Thoracic aorta (tissue), 2 donors: ENCODE results near the gene SPOCK3. TPM values are rescaled to one million over a fixed set of nuclear protein-coding genes. Genes with fewer than 3 reads are reported as not detected.

Experiments used
- ATAC-seq: fragments of 150-250 bp; one replicate; pipeline ENCODE4 v1.8.0; 2017; ENCODE audit warnings: low read depth; ENCODE audit not compliant: insufficient number of reproducible peaks, low FRiP score
- DNase-seq: peaks from one replicate; pipeline ENCODE4 v3.0.0-alpha.2; 2020; ENCODE audit warnings: low spot score
- H3K27ac ChIP-seq, 2 donors: fragments of 200-600 bp; sonication (generic); 1 replicate in 1 of 2; 2 replicates in 1 of 2; pipeline ENCODE4 v1.5.1; 2016; ENCODE audit warnings: mild to moderate bottlenecking in 2 of 2, moderate library complexity in 2 of 2
- H3K27me3 ChIP-seq: fragments of 200-600 bp; sonication (generic); replicated peaks from 2 replicates; pipeline ENCODE4 v1.6.0; 2016; ENCODE audit warnings: mild to moderate bottlenecking; ENCODE audit not compliant: insufficient read depth
- H3K36me3 ChIP-seq: fragments of 200-600 bp; sonication (generic); one replicate; pipeline ENCODE4 v1.5.1; 2016
- H3K4me1 ChIP-seq, 2 donors: fragments of 200-600 bp; sonication (generic); 1 replicate in 1 of 2; 2 replicates in 1 of 2; pipeline versions ENCODE4 v1.5.1 to v1.6.0; 2016; ENCODE audit warnings: low read depth in 2 of 2, mild to moderate bottlenecking in 1 of 2; ENCODE audit not compliant: control insufficient read depth in 1 of 2
- H3K4me3 ChIP-seq: fragments of 200-600 bp; sonication (generic); 2 replicates; pipeline ENCODE4 v1.5.1; 2016; ENCODE audit warnings: mild to moderate bottlenecking
- H3K9me3 ChIP-seq: fragments of 200-600 bp; sonication (generic); 2 replicates; pipeline ENCODE4 v1.5.1; 2016
- total RNA-seq, 2 donors: library from RNA; depleted of rRNA; stranded (reverse); fragments of >200 nt; gene quantifications; one replicate each; pipeline versions ENCODE4 v1.1.0 to v1.2.3, GENCODE V29; 2016
- TF ChIP-seq, protein P1 (sequence below): fragments of 200-600 bp; sonication (generic); IDR thresholded peaks from one replicate; pipeline ENCODE4 v1.5.1; 2019; ENCODE audit warnings: antibody characterized with exemption

Gene SPOCK3
- total RNA-seq, 2 donors from 2014 or later: not detected

GRCh38 chr4:167114416-167114971, 119.8 kb downstream of the SPOCK3 start:
- H3K4me3 ChIP-seq: no peak overlapping the region
- ATAC-seq (no peak), DNase-seq (no peak)
- no peaks in the 10 kb centered on the region for H3K4me1 ChIP-seq
- no peaks in the 10 kb centered on the region for H3K27me3 ChIP-seq
- H3K9me3 ChIP-seq: no peaks in the 10 kb centered on the region
- TF ChIP-seq, protein P1, sequence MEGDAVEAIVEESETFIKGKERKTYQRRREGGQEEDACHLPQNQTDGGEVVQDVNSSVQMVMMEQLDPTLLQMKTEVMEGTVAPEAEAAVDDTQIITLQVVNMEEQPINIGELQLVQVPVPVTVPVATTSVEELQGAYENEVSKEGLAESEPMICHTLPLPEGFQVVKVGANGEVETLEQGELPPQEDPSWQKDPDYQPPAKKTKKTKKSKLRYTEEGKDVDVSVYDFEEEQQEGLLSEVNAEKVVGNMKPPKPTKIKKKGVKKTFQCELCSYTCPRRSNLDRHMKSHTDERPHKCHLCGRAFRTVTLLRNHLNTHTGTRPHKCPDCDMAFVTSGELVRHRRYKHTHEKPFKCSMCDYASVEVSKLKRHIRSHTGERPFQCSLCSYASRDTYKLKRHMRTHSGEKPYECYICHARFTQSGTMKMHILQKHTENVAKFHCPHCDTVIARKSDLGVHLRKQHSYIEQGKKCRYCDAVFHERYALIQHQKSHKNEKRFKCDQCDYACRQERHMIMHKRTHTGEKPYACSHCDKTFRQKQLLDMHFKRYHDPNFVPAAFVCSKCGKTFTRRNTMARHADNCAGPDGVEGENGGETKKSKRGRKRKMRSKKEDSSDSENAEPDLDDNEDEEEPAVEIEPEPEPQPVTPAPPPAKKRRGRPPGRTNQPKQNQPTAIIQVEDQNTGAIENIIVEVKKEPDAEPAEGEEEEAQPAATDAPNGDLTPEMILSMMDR: no peak
- no peak overlapping the region for H3K27ac ChIP-seq
- H3K36me3 ChIP-seq: no peaks in the 10 kb centered on the region

- H3K4me1 ChIP-seq: no peaks in the 10 kb centered on the region
- DNase-seq (no peak), ATAC-seq (no peak)
Observed at GRCh38 chr4:167111622-167112021, 122.7 kb downstream of the SPOCK3 start.

GRCh38 chr4:167111092-167111491, 123.2 kb downstream of the SPOCK3 start:
- TF ChIP-seq, protein P1: no peak
- no peaks in the 10 kb centered on the region for H3K36me3 ChIP-seq
- H3K9me3 ChIP-seq: no peaks in the 10 kb centered on the region
- H3K4me1 ChIP-seq: no peaks in the 10 kb centered on the region
- H3K27me3 ChIP-seq: no peaks in the 10 kb centered on the region
- DNase-seq (no peak), ATAC-seq (no peak)
- no peak overlapping the region for H3K27ac ChIP-seq
- no peak overlapping the region for H3K4me3 ChIP-seq

More at GRCh38 chr4:167111622-167112021, 122.7 kb downstream of the SPOCK3 start:
- no peaks in the 10 kb centered on the region for H3K9me3 ChIP-seq
- H3K27me3 ChIP-seq: no peaks in the 10 kb centered on the region
- H3K36me3 ChIP-seq: no peaks in the 10 kb centered on the region
- H3K4me3 ChIP-seq: no peak overlapping the region
- H3K27ac ChIP-seq: no peak overlapping the region
- TF ChIP-seq, protein P1: no peak

GRCh38 chr4:167109859-167110258, 124.4 kb downstream of the SPOCK3 start:
- Histone ChIP-seq H3K27ac (no peak overlapping the region), H3K4me1 (no peaks in the 10 kb centered on the region), H3K36me3 (no peaks in the 10 kb centered on the region), H3K4me3 (no peak overlapping the region), H3K27me3 (no peaks in the 10 kb centered on the region), H3K9me3 (no peaks in the 10 kb centered on the region)
- TF ChIP-seq, protein P1: no peak
- DNase-seq (no peak), ATAC-seq (no peak)

DNA sequence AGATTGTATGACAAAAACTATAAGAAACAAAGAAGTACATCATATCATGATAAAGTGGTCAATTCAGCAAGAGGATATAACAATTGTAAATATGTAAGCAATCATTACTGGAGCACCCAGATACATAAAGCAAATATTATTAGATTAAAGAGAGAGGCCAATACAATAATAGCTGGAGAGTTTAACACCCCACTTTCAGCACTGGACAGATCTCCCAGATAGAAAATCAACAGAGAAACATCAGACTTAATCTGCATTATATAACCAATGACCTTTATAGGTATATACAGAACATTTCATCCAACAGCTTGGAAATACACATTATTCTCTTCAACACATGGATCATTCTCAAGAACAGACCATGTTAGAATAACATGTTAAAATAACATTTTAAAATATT, 128.4 kb downstream of the SPOCK3 start:
- Histone ChIP-seq H3K9me3 (no peaks in the 10 kb centered on the region), H3K27me3 (no peaks in the 10 kb centered on the region), H3K4me1 (no peaks in the 10 kb centered on the region), H3K27ac (no peak overlapping the region), H3K4me3 (no peak overlapping the region), H3K36me3 (no peaks in the 10 kb centered on the region)
- DNase-seq: no peak
- TF ChIP-seq, protein P1: no peak
- ATAC-seq: no peak
